ENCODE results near the gene HES7. TPM values are rescaled to one million over a fixed set of nuclear protein-coding genes. Genes with fewer than 3 reads are reported as not detected.

HES7 gene
- total and polyA plus RNA-seq, 2 donors from 2014 or later: 0.25 TPM; not detected in 1

- Histone ChIP-seq H3K4me1 (ENCODE audit: control insufficient read depth in 2 of 3, insufficient read depth in 2 of 3, low read depth in 1 of 3, low read length in 3 of 3) (peaks cover 0 to 4% (median 0%) of the 10 kb centered on the region in 3 donors), H3K36me3 (ENCODE audit: control insufficient read depth in 2 of 3, insufficient read depth in 3 of 3, low read length in 3 of 3) (no peaks in the 10 kb centered on the region), H3K4me3 (ENCODE audit: low read length in 3 of 3) (no peak overlapping the region), H3K9ac (ENCODE audit: low read length in 3 of 3) (no peak overlapping the region), H3K27ac (ENCODE audit: low read depth in 2 of 2, low read length in 2 of 2) (no peak overlapping the region), H3K27me3 (ENCODE audit: control insufficient read depth, insufficient read depth, low read length) (peaks cover 8% of the 10 kb centered on the region), H3K9me3 (ENCODE audit: control insufficient read depth in 2 of 3, insufficient read depth in 1 of 3, low read length in 3 of 3) (no peaks in the 10 kb centered on the region)
- intact Hi-C loops (cut with DNase I): no loop called here
- FAIRE-seq (no peak), DNase-seq (no peak)
- no peak for TF ChIP-seq CTCF (IDR thresholded peaks at IDR 0.05; ENCODE audit: borderline replicate concordance, extremely low read depth, insufficient read depth)
Measured at GRCh38 chr17:8110907-8111306, 13.0 kb downstream of the HES7 start.

- H3K9me3 ChIP-seq (ENCODE audit: control insufficient read depth in 2 of 3, insufficient read depth in 1 of 3, low read length in 3 of 3): no peaks in the 10 kb centered on the region
- H3K27ac ChIP-seq (ENCODE audit: low read depth in 2 of 2, low read length in 2 of 2): no peak overlapping the region
- FAIRE-seq: no peak
- DNase-seq: no peak
- no peaks in the 10 kb centered on the region for H3K36me3 ChIP-seq (ENCODE audit: control insufficient read depth in 2 of 3, insufficient read depth in 3 of 3, low read length in 3 of 3)
- TF ChIP-seq CTCF (IDR thresholded peaks at IDR 0.05; ENCODE audit: borderline replicate concordance, extremely low read depth, insufficient read depth): no peak
- intact Hi-C loops (cut with DNase I): no loop called here
- H3K9ac ChIP-seq (ENCODE audit: low read length in 3 of 3): no peak overlapping the region
- H3K4me1 ChIP-seq (ENCODE audit: control insufficient read depth in 2 of 3, insufficient read depth in 2 of 3, low read depth in 1 of 3, low read length in 3 of 3): peaks cover 0 to 4% (median 0%) of the 10 kb centered on the region in 3 donors
- H3K27me3 ChIP-seq (ENCODE audit: control insufficient read depth, insufficient read depth, low read length): peaks cover 7% of the 10 kb centered on the region
- no peak overlapping the region for H3K4me3 ChIP-seq (ENCODE audit: low read length in 3 of 3)
Measured at GRCh38 chr17:8110456-8110804, 13.5 kb downstream of the HES7 start.

- no peak for FAIRE-seq
- peak; percentile 71 to 86 (median 82) for DNase-seq
- peak; percentile 83 for TF ChIP-seq CTCF (IDR thresholded peaks at IDR 0.05; ENCODE audit: borderline replicate concordance, extremely low read depth, insufficient read depth)
- peak overlapping the region in 1 of 3 donors; percentile 46 for H3K9ac ChIP-seq (ENCODE audit: low read length in 3 of 3)
- no peaks in the 10 kb centered on the region for H3K36me3 ChIP-seq (ENCODE audit: control insufficient read depth in 2 of 3, insufficient read depth in 3 of 3, low read length in 3 of 3)
- peak overlapping the region in 2 of 3 donors; percentile 8 to 12 for H3K4me3 ChIP-seq (ENCODE audit: low read length in 3 of 3)
- no peaks in the 10 kb centered on the region for H3K9me3 ChIP-seq (ENCODE audit: control insufficient read depth in 2 of 3, insufficient read depth in 1 of 3, low read length in 3 of 3)
- intact Hi-C loops (cut with DNase I): no loop called here
- no peak overlapping the region for H3K27ac ChIP-seq (ENCODE audit: low read depth in 2 of 2, low read length in 2 of 2)
- peaks cover 0 to 4% (median 0%) of the 10 kb centered on the region in 3 donors for H3K4me1 ChIP-seq (ENCODE audit: control insufficient read depth in 2 of 3, insufficient read depth in 2 of 3, low read depth in 1 of 3, low read length in 3 of 3)
- H3K27me3 ChIP-seq (ENCODE audit: control insufficient read depth, insufficient read depth, low read length): peaks cover 5% of the 10 kb centered on the region
Measured at GRCh38 chr17:8109661-8110455, 14.0 kb downstream of the HES7 start.

All from kidney (tissue), 14 donors.